GM12878 (cell line): Measurements from ENCODE around the gene CASP5.

Experiments
- EZH2 ChIP-seq: IDR thresholded peaks from 2 replicates; pipeline ENCODE4 v1.6.1; 2012; ENCODE audit warnings: low read depth, mild to moderate bottlenecking, control low read depth, inconsistent platforms, low read length, borderline replicate concordance; ENCODE audit not compliant: control insufficient read depth
- FOXK2 ChIP-seq: fragments of 450-650 bp; IDR thresholded peaks from 2 replicates; pipeline ENCODE4 v1.6.1; 2017; ENCODE audit warnings: mild to moderate bottlenecking, moderate library complexity
- NFYB ChIP-seq: IDR thresholded peaks from 2 replicates; pipeline ENCODE4 v1.6.1; 2011; ENCODE audit warnings: low read depth, mild to moderate bottlenecking, low read length, improper control_type of control experiment, moderate library complexity; ENCODE audit not compliant: insufficient read depth
- NKRF ChIP-seq: fragments of 450-650 bp; conservative IDR thresholded peaks from 2 replicates; pipeline ENCODE4 v1.6.1; 2017; ENCODE audit warnings: mild to moderate bottlenecking, moderate library complexity
- POLR2A ChIP-seq: IDR thresholded peaks from 2 replicates; pipeline ENCODE4 v1.6.1; 2011; ENCODE audit warnings: low read depth, mild to moderate bottlenecking, low read length
- SMARCA5 ChIP-seq: fragments of 450-650 bp; IDR thresholded peaks from 2 replicates; pipeline ENCODE4 v1.6.1; 2017; ENCODE audit warnings: mild to moderate bottlenecking
- USF1 ChIP-seq: IDR thresholded peaks from 2 replicates; pipeline ENCODE4 v1.6.1; 2011; ENCODE audit warnings: borderline replicate concordance, low read depth, mild to moderate bottlenecking, moderate library complexity, mixed read lengths, low read length; ENCODE audit not compliant: insufficient read depth; ENCODE audit errors: extremely low read length
- ZNF274 ChIP-seq: IDR thresholded peaks from one replicate; pipeline ENCODE4 v1.8.0; 2011; ENCODE audit not compliant: insufficient read length, insufficient read depth
- ZNF687 ChIP-seq: fragments of 450-650 bp; IDR thresholded peaks from 2 replicates; pipeline ENCODE4 v1.6.1; 2017; ENCODE audit warnings: mild to moderate bottlenecking, moderate library complexity

GRCh38 chr11:105056446-105056845 is 33.5 kb upstream of the CASP5 start:
- no peak for TF ChIP-seq SMARCA5
- TF ChIP-seq POLR2A, result no peak
- no peak for TF ChIP-seq ZNF274
- TF ChIP-seq ZNF687, result no peak
- no peak for TF ChIP-seq FOXK2
- TF ChIP-seq USF1, result no peak
- no peak for TF ChIP-seq NKRF
- TF ChIP-seq EZH2, result no peak
- no peak for TF ChIP-seq NFYB
